Measurements from ENCODE around the gene PCNT. TPM values are rescaled to one million over a fixed set of nuclear protein-coding genes. Genes with fewer than 3 reads are reported as not detected.
"Not testable (repeated sequence)": the region's sequence is repeated elsewhere in the genome, so short reads cannot be mapped to it uniquely, and the experiment has no call there.

Gene PCNT
- total and polyA plus RNA-seq, 10 donors, result 6.4 to 43.7 (median 35.4) TPM

GRCh38 chr21:46459024-46459355 is 135.0 kb downstream of the PCNT start:
- H3K36me3 ChIP-seq, result peaks cover 0 to 25% (median 0%) of the 10 kb centered on the region in 6 donors
- WGBS, 5 donors, result 0 to 1% (median 0%) methylated on average over 15 to 36 of the region's 36 CpGs; no CpG with 5 or more reads in 1 of the 5 donors
- DNase-seq, result no peak
- H3K27me3 ChIP-seq (replicated peaks in 1 of 7), result no peaks in the 10 kb centered on the region
- peaks cover 11 to 78% (median 47%) of the 10 kb centered on the region in 6 donors for H3K4me1 ChIP-seq
- H3K4me3 ChIP-seq, result peak overlapping the region; percentile 86 to 96 (median 92)
- no peak for TF ChIP-seq POLR2A (IDR thresholded peaks at IDR 0.05)
- no peak for TF ChIP-seq POLR2AphosphoS5 (IDR thresholded peaks at IDR 0.05)
- TF ChIP-seq CTCF (IDR thresholded peaks at IDR 0.05 in 8 of 11, conservative IDR thresholded peaks at IDR 0.05 in 3 of 11), result no peak
- intact Hi-C loops (cut with DNase I; ENCODE audit: low total_unique reads), result loop anchor here (5.0 kb wide), 1 partner anchor 137 kb away; the partner anchor contains the start of genes C21orf58 and PCNT
- H3K9me3 ChIP-seq, result no peaks in the 10 kb centered on the region
- H3K27ac ChIP-seq, result peak overlapping the region; percentile 68 to 96 (median 94)

GRCh38 chr21:46459356-46460112 is 135.6 kb downstream of the PCNT start:
- intact Hi-C loops (cut with DNase I; ENCODE audit: low total_unique reads), result loop anchor here (5.0 kb wide), 1 partner anchor 137 kb away; the partner anchor contains the start of genes C21orf58 and PCNT
- Histone ChIP-seq H3K27me3 (replicated peaks in 1 of 7) (no peaks in the 10 kb centered on the region), H3K27ac (peak overlapping the region in 6 of 8 donors; percentile 88 to 96 (median 94)), H3K4me3 (peak overlapping the region; percentile 86 to 96 (median 92)), H3K9me3 (no peaks in the 10 kb centered on the region), H3K36me3 (peaks cover 0 to 28% (median 0%) of the 10 kb centered on the region in 6 donors), H3K4me1 (peaks cover 11 to 77% (median 46%) of the 10 kb centered on the region in 6 donors)
- peak in 1 of 3 donors; percentile 48 for TF ChIP-seq POLR2AphosphoS5 (IDR thresholded peaks at IDR 0.05)
- no peak for TF ChIP-seq CTCF (IDR thresholded peaks at IDR 0.05 in 8 of 11, conservative IDR thresholded peaks at IDR 0.05 in 3 of 11)
- DNase-seq, result peak; percentile 83
- WGBS, 5 donors, result 2 to 7% (median 5%) methylated on average over 11 to 41 of the region's 41 CpGs

- no peak for TF ChIP-seq POLR2AphosphoS5 (IDR thresholded peaks at IDR 0.05)
- TF ChIP-seq CTCF (IDR thresholded peaks at IDR 0.05 in 8 of 11, conservative IDR thresholded peaks at IDR 0.05 in 3 of 11), result no peak
- no peak for TF ChIP-seq POLR2A (IDR thresholded peaks at IDR 0.05)
- Histone ChIP-seq H3K4me1 (peaks cover 6 to 69% (median 34%) of the 10 kb centered on the region in 6 donors), H3K4me3 (no peak overlapping the region), H3K36me3 (peaks cover 0 to 32% (median 0%) of the 10 kb centered on the region in 6 donors), H3K27me3 (replicated peaks in 1 of 7) (no peaks in the 10 kb centered on the region), H3K9me3 (no peaks in the 10 kb centered on the region), H3K27ac (no peak overlapping the region)
- whole genome bisulfite sequencing, 5 donors, result 83 to 90% (median 87%) methylated on average over 5 of the region's 5 CpGs
- DNase-seq, result no peak
- intact Hi-C loops (cut with DNase I; ENCODE audit: low total_unique reads), result no loop called here
These were observed 138.0 kb downstream of the PCNT start for GRCh38 chr21:46461909-46462308.

- H3K9me3 ChIP-seq; intact Hi-C loops (cut with DNase I; ENCODE audit: low total_unique reads); DNase-seq; H3K27me3 ChIP-seq (replicated peaks in 1 of 7); H3K4me3 ChIP-seq: not testable (repeated sequence)
- Histone ChIP-seq H3K36me3 (peaks cover 0 to 49% (median 0%) of the 10 kb centered on the region in 6 donors), H3K27ac (peak overlapping the region in 4 of 8 donors; percentile 23 to 37 (median 34)), H3K4me1 (peaks cover 0 to 45% (median 16%) of the 10 kb centered on the region in 6 donors)
- WGBS, 5 donors, result 91 to 97% (median 94%) methylated on average over 6 of the region's 6 CpGs
These were observed 141.2 kb downstream of the PCNT start for GRCh38 chr21:46465153-46465552.

Data from spleen (tissue), 11 donors.